Subcutaneous abdominal adipose tissue (tissue), 5 donors: ENCODE results near the gene C15orf62.

Experiments used
- H3K27ac ChIP-seq: one replicate; pipeline ENCODE4 v1.7.0; 2013; ENCODE audit warnings: low read depth, mild to moderate bottlenecking, inconsistent platforms, low read length, moderate library complexity
- H3K27me3 ChIP-seq, 5 donors: one replicate each; pipeline ENCODE4 v1.7.0; 2013; ENCODE audit warnings: low read length in 5 of 5, inconsistent platforms in 1 of 5; ENCODE audit not compliant: control insufficient read depth in 5 of 5, insufficient read depth in 4 of 5
- H3K36me3 ChIP-seq, 5 donors: one replicate each; pipeline ENCODE4 v1.7.0; 2013; ENCODE audit warnings: low read length in 5 of 5; ENCODE audit not compliant: control insufficient read depth in 5 of 5, insufficient read depth in 5 of 5
- H3K4me1 ChIP-seq, 5 donors: one replicate each; pipeline ENCODE4 v1.7.0; 2013; ENCODE audit warnings: low read length in 5 of 5, mild to moderate bottlenecking in 3 of 5, moderate library complexity in 1 of 5; ENCODE audit not compliant: control insufficient read depth in 5 of 5, insufficient read depth in 5 of 5
- H3K4me3 ChIP-seq, 5 donors: one replicate each; pipeline ENCODE4 v1.7.0; 2013; ENCODE audit warnings: low read length in 5 of 5, low read depth in 1 of 5
- H3K9ac ChIP-seq, 5 donors: one replicate each; pipeline ENCODE4 v1.7.0; 2013; ENCODE audit warnings: low read length in 5 of 5, mild to moderate bottlenecking in 4 of 5, moderate library complexity in 3 of 5
- H3K9me3 ChIP-seq, 5 donors: one replicate each; pipeline ENCODE4 v1.7.0; 2013; ENCODE audit warnings: low read length in 5 of 5; ENCODE audit not compliant: control insufficient read depth in 5 of 5
- donor health status: healthy.
- donor health status: healthy.
- donor health status: healthy.
- donor health status: healthy.
- donor health status: healthy.

Gene C15orf62

GRCh38 chr15:40743485-40743901 is 26.3 kb upstream of the C15orf62 start:
- Histone ChIP-seq H3K27me3 (no peaks in the 10 kb centered on the region), H3K9ac (no peak overlapping the region), H3K4me3 (no peak overlapping the region), H3K36me3 (peaks cover 7 to 71% (median 52%) of the 10 kb centered on the region in 5 donors), H3K4me1 (peaks cover 0 to 35% (median 18%) of the 10 kb centered on the region in 5 donors), H3K27ac (no peak overlapping the region), H3K9me3 (no peaks in the 10 kb centered on the region)

- no peak overlapping the region for H3K9ac ChIP-seq
- H3K27ac ChIP-seq = peak overlapping the region; percentile 46
- peaks cover 0 to 35% (median 18%) of the 10 kb centered on the region in 5 donors for H3K4me1 ChIP-seq
- peaks cover 5 to 69% (median 48%) of the 10 kb centered on the region in 5 donors for H3K36me3 ChIP-seq
- H3K9me3 ChIP-seq = no peaks in the 10 kb centered on the region
- H3K4me3 ChIP-seq = no peak overlapping the region
- H3K27me3 ChIP-seq = no peaks in the 10 kb centered on the region
Measured at GRCh38 chr15:40743921-40744814, 25.6 kb upstream of the C15orf62 start.

- no peaks in the 10 kb centered on the region for H3K27me3 ChIP-seq
- peaks cover 0 to 35% (median 18%) of the 10 kb centered on the region in 5 donors for H3K4me1 ChIP-seq
- no peak overlapping the region for H3K9ac ChIP-seq
- H3K9me3 ChIP-seq = no peaks in the 10 kb centered on the region
- H3K27ac ChIP-seq = peak overlapping the region; percentile 46
- peaks cover under 1 to 69% (median 47%) of the 10 kb centered on the region in 5 donors for H3K36me3 ChIP-seq
- no peak overlapping the region for H3K4me3 ChIP-seq
Measured at GRCh38 chr15:40744815-40745152, 25.0 kb upstream of the C15orf62 start.

DNA sequence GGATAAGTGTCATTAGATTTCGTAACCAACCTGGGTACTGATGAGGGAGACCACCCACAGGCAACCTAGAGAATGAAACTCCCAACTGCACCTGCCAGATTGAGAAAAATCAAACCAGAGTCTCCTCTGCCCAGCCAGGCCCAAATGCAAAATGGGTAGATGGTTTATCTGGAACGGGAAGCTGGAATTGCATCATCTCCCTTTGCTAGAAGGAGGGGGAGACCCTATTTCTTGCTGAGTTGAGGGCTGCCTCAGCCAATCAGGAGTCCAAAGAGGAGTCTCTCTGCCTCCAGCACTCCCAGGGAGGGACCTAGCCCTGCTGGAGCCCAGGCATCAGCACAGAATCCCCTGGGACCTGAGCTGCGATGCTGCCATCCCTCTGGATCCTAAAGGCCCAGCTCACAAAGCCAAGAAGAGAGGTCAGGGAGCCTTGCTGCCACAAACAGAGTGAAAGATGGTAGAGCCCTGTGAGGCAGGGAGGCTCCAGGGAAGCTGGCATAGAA is 22.8 kb upstream of the C15orf62 start:
- H3K27me3 ChIP-seq = no peaks in the 10 kb centered on the region
- peaks cover 0 to 29% (median 18%) of the 10 kb centered on the region in 5 donors for H3K4me1 ChIP-seq
- peaks cover 0 to 80% (median 52%) of the 10 kb centered on the region in 5 donors for H3K36me3 ChIP-seq
- H3K4me3 ChIP-seq = no peak overlapping the region
- no peak overlapping the region for H3K9ac ChIP-seq
- no peak overlapping the region for H3K27ac ChIP-seq
- H3K9me3 ChIP-seq = no peaks in the 10 kb centered on the region

DNA sequence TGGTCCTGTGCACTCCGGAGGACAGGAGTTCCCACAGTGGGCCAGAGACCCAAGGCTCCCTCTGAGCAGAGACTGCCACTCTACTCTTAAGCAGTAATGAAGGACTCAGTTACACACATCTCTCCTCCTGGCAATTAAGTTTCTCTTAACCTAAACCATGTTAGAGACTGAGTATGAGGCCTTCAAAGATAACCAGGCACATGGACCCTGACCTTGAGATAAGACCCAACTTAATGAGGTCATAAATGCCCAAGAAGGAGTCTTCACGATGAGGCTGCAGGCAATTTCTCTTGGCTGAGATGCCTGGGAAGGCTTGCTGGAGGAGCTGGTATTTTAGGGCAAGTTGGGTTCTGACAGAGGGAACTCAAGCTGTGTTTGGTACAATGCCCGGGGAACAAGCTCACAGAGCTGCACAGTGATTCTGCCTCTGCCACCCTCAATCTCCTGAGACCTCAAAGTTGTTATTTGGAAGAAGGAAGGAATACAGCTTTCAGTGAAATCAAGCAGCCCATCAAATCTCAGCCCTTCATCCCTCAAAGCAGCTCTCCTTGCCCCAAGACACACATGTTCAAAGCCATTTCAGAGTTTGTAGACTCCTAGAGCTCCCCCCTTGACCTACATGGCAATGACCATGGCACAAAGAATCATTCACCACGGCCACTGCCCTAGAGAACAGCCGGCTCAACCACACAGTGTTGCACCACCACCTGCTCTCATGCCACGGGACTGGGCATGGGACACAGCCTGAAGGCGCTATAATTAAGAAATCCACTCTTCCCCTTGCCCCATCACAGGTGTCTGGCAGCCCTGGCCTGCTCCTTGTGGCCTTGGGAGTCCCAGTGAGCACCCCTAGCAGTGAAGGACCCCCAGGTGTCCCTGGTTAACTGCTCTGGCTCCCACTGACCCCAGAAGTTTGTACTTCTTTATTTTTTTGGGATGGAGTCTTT is 21.8 kb upstream of the C15orf62 start:
- Histone ChIP-seq H3K27ac (no peak overlapping the region), H3K36me3 (peaks cover 0 to 78% (median 48%) of the 10 kb centered on the region in 5 donors), H3K4me3 (no peak overlapping the region), H3K9me3 (no peaks in the 10 kb centered on the region), H3K27me3 (no peaks in the 10 kb centered on the region), H3K4me1 (peaks cover 0 to 34% (median 21%) of the 10 kb centered on the region in 5 donors), H3K9ac (no peak overlapping the region)

GRCh38 chr15:40749151-40749630 is 20.6 kb upstream of the C15orf62 start:
- Histone ChIP-seq H3K9ac (no peak overlapping the region), H3K27me3 (no peaks in the 10 kb centered on the region), H3K4me1 (peaks cover 0 to 35% (median 21%) of the 10 kb centered on the region in 5 donors), H3K9me3 (no peaks in the 10 kb centered on the region), H3K36me3 (peaks cover 0 to 65% (median 38%) of the 10 kb centered on the region in 5 donors), H3K27ac (no peak overlapping the region), H3K4me3 (no peak overlapping the region)

DNA sequence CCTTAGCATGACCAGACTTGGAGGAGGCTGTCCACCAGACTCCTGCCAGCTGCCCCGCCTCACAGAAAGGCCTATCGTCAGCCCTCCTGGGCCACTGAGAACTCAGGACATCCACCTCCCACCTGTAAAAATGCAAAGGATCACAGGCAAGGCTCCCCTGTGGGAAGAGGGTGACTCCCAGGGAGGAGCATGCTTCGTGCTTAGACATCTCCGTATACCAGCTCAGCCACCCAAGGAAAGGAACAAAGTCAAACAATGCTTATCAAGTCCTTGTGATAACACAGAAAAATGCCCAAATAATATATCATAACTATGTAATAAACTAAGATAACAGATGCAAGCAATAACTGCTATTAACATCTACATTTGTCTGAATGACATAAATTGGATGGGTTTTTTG is 18.9 kb upstream of the C15orf62 start:
- H3K9me3 ChIP-seq = no peaks in the 10 kb centered on the region
- no peak overlapping the region for H3K9ac ChIP-seq
- no peak overlapping the region for H3K4me3 ChIP-seq
- H3K27ac ChIP-seq = no peak overlapping the region
- peaks cover 0 to 51% (median 30%) of the 10 kb centered on the region in 5 donors for H3K36me3 ChIP-seq
- no peaks in the 10 kb centered on the region for H3K27me3 ChIP-seq
- peaks cover 0 to 41% (median 29%) of the 10 kb centered on the region in 5 donors for H3K4me1 ChIP-seq

DNA sequence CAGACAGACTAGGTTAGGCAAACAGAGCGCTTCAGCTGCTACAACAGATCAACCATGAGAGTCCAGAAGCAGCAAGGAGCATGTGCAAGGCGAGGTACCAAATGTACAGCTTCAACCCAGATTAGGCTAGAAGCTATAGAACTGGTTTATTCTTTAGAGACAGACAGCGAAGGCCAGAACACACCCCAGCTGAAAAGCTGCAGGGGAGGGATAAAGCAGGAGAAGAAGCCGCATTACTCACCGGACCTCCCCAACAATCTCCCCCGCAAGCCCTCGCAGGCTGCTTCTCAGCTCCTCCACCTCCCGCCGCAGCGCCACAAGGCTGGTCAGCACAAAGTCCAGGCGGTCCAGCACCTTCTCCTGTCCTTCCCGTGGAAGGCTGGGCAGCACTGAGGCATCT is 18.0 kb upstream of the C15orf62 start:
- Histone ChIP-seq H3K27me3 (no peaks in the 10 kb centered on the region), H3K4me3 (no peak overlapping the region), H3K9ac (no peak overlapping the region), H3K4me1 (peaks cover 0 to 41% (median 25%) of the 10 kb centered on the region in 5 donors), H3K9me3 (no peaks in the 10 kb centered on the region), H3K27ac (no peak overlapping the region), H3K36me3 (peaks cover 0 to 46% (median 30%) of the 10 kb centered on the region in 5 donors)

DNA sequence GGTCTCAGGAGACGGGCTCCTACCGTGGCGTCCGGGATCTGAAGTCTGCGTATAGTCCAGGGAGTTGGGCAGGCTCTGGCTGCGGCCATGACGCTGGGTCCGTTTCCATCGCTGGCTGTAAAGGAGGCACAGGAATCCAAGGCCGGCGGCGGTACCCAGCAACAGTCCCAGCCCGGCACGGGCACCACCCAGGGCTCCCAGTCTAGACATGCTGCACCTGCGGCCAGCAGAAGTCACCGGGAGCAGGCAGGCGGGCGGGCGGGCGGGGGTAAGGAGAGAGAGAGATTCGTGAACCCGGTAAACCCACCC is 15.3 kb upstream of the C15orf62 start:
- Histone ChIP-seq H3K27ac (peak overlapping the region; percentile 87), H3K9me3 (no peaks in the 10 kb centered on the region), H3K36me3 (peaks cover 0 to 28% (median 21%) of the 10 kb centered on the region in 5 donors), H3K9ac (peak overlapping the region in 4 of 5 donors; percentile 86 to 98 (median 92)), H3K4me1 (peaks cover 0 to 30% (median 17%) of the 10 kb centered on the region in 5 donors), H3K4me3 (peak overlapping the region; percentile 85 to 96 (median 87)), H3K27me3 (no peaks in the 10 kb centered on the region)
